Ureter (tissue), 1 donor: Measurements from ENCODE around the gene GLCE. TPM values are rescaled to one million over a fixed set of nuclear protein-coding genes. Genes with fewer than 3 reads are reported as not detected.

Experiments
- DNase-seq: peaks from one replicate; pipeline ENCODE4 v3.0.0-alpha.2; 2020; ENCODE audit warnings: low spot score
- total RNA-seq: library from RNA; stranded (reverse); gene quantifications from one replicate; pipeline ENCODE4 v1.2.4, GENCODE V29; 2023
- donor health status: DM: yes; HTN: yes; CAD: no.

GLCE gene
- total RNA-seq, 1 donor from 2014 or later, result 15.5 TPM

DNA sequence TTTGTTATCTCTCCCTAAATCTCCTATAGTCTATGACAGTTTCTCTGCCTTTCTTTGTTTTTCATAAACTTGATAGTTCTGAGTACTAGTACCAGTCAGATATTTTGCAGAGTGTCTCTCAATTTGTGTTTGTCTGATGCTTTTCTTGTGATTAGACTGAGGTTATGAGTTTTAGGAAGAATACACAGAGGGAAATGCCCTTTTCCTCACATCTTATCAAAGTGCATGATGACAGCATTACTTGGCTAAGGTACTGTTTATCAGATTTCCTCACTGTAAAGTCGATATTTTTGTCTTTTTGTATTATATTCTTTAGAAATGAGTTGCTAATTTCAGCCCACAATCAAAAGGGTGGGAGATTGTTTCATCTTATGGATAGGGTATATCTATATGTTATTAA, 45.6 kb downstream of the GLCE start:
- no peak for DNase-seq

DNA sequence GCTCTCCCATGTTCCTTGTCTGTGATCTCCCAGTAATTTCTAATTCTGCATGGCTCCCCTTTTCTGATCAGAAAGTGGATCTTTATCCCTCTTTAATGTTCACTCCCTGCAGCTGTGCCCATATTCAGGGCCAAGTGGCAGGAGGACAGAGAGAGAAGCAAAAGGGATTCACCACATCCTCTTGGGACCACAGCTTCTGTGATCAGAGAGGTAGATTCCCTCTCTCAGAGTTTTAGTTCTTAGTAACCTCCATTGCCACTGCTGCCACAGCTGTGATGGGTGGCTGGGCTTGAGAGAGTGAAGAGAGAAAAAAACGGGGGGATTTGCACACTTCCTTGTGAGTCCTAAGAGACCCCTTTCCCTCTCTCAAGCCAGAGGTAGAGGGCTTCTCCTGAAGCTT, 49.2 kb downstream of the GLCE start:
- no peak for DNase-seq

GRCh38 chr15:69210574-69210973, 50.1 kb downstream of the GLCE start:
- no peak for DNase-seq

- DNase-seq, result no peak
These were observed 53.4 kb downstream of the GLCE start for GRCh38 chr15:69213786-69214185.

GRCh38 chr15:69215314-69216035, 55.0 kb downstream of the GLCE start:
- DNase-seq, result no peak

DNA sequence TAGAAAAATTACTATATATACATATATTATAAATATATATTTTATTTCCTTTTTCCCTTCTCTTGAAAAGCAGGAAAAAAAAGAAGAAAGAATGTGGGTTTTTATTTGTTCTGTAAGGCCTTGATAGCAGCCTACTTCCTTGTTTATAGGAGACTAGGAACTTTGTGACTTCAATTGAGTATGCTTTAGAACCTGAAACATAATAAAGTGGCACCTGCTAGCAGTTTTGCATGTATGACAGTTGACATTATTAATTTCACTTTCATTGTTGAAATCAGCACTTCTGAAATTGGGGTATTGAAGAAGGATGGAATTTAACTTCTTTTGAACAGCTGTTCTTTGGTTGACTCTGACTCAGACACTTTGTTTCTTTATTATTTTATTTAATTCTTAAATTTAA, 56.9 kb downstream of the GLCE start:
- DNase-seq, result no peak

DNA sequence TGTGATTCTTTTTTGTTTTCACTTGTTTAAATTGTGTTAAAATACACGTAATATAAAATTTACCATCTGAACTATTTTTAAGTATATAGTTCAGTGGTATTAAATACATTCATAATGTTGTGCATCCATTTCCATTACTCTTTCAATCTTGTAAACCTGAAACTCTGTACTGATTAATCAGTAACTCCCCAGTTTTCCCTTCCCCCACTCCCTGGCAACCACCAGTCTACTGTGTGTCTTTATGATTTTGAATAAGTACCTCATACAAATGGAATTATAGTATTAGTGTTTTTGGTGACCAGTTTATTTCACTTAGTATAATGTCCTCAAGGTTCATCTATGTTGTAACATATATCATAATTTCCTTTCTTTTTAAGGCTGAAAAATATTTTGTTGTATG, 59.3 kb downstream of the GLCE start:
- no peak for DNase-seq

DNA sequence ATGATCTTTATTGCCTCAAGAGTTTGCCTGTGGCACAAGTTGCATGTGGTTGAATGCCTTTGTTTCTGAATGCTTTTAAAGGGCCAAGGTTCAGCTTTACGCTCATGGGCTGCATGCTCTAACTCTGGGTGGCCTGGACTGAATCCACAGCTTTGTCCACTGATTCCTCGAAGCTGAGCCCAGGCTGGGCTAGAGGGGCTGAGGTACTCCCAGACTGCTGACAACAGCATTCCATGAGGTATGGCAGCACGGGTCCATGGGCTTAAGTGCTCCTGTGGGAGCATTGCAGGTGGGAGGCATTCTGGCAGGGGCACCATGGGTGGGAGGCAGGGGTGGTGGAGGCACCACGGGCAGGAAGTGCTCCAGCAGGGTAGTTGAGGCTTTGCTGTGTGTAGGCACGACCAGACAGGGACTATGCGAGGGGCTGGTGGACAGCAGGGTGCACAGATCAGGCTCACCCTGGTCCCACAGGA, 61.6 kb downstream of the GLCE start:
- DNase-seq, result no peak

DNA sequence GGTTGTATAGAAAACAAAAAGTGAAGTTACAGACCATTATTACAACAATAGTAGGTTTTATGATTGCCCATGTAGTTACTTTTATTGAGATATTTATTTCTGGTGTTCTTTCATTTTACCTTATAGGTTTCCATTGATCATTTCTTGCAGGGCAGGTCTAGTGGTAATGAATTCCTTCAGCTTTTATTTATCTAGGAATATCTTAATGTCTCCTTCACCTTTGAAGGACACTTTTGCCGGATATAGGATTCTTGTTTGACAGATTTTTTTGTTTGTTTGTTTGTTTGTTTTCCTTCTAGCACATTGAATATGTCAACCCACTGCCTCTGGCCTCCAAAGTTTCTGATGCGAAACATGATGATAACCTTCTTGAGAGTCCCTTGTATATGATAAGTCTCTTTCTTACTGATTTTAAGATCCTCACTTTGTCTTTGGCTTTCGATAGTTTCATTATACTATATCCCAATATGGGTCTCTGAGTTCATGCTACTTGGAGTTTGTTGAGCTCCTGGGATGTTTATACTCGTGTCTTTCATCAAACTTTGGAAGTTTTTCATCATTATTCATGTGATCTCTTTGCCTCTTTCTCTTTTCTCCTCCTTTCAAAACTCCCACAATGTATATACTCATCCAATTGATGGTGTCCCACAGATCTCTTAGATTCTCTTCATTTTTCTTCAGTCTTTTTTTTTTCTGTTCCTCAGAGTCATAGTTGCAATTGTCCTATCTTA, 62.8 kb downstream of the GLCE start:
- no peak for DNase-seq

DNA sequence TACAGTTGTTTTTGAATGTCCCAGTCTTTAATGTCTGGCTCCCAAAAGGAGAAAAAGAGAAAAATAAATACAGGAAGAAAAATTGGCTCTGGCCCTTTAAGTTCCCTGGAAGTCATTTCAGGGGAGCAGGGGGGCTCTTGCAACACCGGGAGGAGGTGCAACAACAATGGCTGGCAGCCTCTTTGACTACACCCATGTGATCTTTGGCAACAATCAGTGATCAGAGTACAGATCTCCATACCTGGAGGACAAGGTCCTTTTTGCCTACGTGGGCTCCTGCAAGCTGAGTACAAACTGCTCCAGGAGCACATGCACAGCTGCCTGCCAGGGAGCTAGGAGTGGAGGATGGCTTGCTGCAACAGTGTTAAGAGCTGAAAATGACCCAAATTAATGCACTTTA, 63.9 kb downstream of the GLCE start:
- DNase-seq, result no peak

DNA sequence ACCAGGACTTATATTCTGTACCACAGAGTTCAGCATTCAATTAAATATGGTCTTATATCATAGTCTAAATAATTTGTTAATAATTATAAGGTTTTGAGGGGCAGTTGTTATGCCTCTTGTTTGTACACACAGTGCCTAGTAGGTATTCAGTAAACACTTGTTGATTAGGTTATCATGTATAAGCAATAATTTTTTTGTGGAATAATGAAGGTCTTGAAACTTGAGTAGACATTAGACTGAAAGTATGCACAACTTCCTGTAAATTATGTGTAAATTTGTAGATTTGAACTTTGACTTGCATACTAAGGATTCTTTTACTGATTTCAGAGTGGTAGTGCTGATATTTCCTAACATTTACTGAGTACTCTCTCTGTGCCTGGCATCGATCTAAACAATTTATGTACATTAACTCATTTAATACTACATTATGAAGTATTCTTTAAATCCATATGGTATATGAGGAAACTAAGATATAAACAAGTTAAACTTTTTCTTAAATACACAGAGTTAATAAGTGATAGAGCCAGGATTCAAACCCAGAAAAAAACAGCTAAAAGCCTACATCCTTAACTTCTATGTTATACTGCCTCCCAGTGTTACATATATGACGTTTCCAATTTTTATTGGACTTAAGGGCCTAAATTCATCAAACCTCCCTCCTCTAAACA, 65.1 kb downstream of the GLCE start:
- DNase-seq, result no peak

DNA sequence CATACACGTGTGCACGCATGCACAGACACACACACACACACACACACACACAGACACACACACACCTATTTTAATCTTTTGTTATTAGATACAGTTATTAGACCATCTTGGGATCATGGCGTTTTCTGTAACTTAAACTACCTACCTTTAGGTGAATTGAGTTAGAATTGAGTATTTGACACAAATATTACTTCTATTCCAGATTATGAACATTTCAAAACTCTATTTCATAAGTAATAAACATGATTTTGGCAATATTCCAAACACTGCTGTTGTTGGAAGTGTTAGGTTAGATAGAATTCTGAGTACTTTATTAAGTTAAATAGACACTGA, 65.6 kb downstream of the GLCE start:
- no peak for DNase-seq

GRCh38 chr15:69232144-69232543, 71.7 kb downstream of the GLCE start:
- no peak for DNase-seq

DNA sequence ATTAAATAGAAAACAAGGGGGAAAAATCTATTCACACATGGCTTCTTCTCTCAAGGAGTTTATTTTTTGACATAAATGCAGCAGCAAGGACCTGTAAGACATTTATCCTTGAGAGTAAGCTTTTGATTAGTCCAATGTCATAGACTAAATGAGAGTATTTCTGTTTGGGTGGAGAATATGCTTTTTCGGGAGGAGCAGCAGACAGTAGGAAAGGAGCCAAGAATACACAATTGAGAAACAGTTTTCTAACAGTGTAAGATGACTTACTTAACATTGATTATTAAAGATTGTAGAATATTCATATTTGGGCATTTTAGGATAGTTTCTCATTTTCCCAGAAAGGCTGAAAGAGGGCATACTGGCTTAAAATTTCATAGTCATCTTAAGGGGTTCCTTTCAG, 72.3 kb downstream of the GLCE start:
- no peak for DNase-seq

DNA sequence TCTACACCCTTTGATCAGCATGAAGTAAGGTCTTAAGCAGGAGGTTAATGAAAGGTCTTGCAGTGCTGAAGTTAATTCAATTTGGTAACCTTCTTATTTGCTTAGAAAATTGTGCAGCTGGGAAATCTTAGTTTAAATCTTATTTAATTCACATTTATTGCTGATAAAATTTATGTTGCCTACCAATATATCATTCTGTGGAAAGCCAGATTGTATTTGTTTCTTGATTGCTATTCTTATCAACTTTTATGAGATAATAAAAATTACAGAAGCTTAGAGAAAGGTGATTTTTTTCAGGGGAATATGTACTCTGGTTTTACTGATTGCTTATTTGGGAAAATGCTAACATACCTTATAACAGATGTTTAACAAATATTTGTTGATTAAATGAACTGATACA, 74.2 kb downstream of the GLCE start:
- DNase-seq, result no peak

- DNase-seq, result no peak
These were observed 76.1 kb downstream of the GLCE start for GRCh38 chr15:69236505-69236904.

DNA sequence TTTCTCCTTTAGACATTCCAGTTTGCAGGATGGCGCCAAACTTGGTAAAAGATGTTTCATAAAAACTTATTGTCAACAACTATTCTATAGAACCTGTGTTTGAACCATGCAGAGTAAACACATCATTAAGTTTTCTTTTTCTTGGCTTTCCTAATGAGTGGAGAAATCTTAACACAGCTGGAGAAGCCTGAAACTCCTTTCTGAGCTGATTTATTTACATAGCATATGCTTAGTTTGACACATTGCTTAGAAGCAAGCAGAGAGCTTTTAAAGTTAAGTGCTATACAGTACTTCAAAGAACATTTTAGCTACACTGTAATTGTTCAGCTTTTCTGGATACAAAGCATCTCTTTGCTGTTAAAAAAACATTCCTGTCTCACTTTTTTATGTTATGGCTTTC, 77.3 kb downstream of the GLCE start:
- no peak for DNase-seq

GRCh38 chr15:69244798-69245197, 84.4 kb downstream of the GLCE start:
- no peak for DNase-seq

- no peak for DNase-seq
These were observed 92.7 kb downstream of the GLCE start for GRCh38 chr15:69253156-69253555.

DNA sequence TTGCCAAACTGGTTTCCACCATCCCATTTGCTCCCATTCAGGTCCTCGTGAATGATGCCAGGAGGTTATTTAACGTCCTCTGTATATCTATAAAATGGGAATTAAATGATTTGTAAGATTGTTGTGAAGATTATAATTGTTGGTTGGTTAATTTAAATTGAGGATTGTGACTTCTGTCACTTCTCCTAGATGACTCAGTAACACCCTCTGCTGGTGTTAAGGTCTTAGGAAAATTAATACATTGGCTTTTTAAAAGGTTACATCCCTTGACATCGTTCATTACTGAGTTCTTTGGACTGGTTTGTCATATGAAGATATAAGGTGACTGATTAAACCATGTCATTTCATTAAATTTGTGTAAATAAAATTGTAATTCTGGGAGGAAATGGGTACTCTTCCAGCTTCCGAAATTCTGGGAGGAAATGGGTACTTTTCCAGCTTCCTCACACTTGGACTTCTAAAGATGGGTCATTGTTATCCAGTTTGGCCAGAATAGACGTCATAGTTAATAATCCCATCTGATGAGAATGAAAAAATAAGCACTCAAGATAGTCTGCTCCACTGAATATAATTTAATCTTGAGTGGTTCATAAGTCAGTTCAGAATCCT, 105.0 kb downstream of the GLCE start:
- no peak for DNase-seq

- no peak for DNase-seq
These were observed 110.8 kb downstream of the GLCE start for GRCh38 chr15:69271217-69271616.

DNA sequence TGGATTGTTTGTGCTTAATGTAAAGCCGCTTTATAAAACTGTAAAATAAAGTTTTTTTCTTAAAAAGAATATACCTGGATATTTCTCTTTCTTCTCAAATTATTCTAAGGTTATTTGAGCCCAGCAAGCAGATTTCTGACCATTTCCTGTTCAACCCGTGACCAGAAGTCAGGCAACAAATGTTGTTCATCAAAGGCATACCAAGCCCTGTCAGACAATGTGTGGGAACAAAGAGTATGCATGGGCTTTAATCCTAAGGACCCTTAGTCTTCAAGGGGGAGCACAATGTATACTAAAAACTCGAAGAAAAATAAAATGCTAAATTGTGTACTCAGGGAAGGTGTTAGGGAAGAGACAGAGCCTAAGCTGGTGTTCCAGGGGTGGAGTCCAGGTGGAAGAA, 111.7 kb downstream of the GLCE start:
- DNase-seq, result no peak

- no peak for DNase-seq
These were observed 112.5 kb downstream of the GLCE start for GRCh38 chr15:69272891-69273290.
